Karpas-422 (cell line): ENCODE data around the gene KCNK4. TPM values are rescaled to one million over a fixed set of nuclear protein-coding genes. Genes with fewer than 3 reads are reported as not detected.

Experiments
- DNase-seq: peaks from one replicate; pipeline ENCODE4 v3.0.0-alpha.2; 2015
- H2AFZ ChIP-seq: fragments of 200-600 bp; sonication (generic); 2 replicates; pipeline ENCODE4 v1.6.1; 2014; ENCODE audit warnings: antibody characterized with exemption, low read length, mixed read lengths
- H3K27ac ChIP-seq: fragments of 200-600 bp; sonication (generic); 2 replicates; pipeline ENCODE4 v1.5.1; 2014; ENCODE audit warnings: mild to moderate bottlenecking, low read length, moderate library complexity
- H3K27me3 ChIP-seq: fragments of 200-600 bp; sonication (generic); 2 replicates; pipeline ENCODE4 v1.6.1; 2014; ENCODE audit warnings: low read length, mixed read lengths
- H3K36me3 ChIP-seq: fragments of 200-600 bp; sonication (generic); 2 replicates; pipeline ENCODE4 v1.6.1; 2014; ENCODE audit warnings: low read length, mixed read lengths; ENCODE audit not compliant: insufficient read depth
- H3K4me1 ChIP-seq: fragments of 200-600 bp; sonication (generic); 2 replicates; pipeline ENCODE4 v1.6.1; 2014; ENCODE audit warnings: mild to moderate bottlenecking, low read length, mixed read lengths
- H3K4me2 ChIP-seq: fragments of 200-600 bp; sonication (generic); 2 replicates; pipeline ENCODE4 v1.6.1; 2014; ENCODE audit warnings: low read length, low read depth, mild to moderate bottlenecking; ENCODE audit not compliant: poor library complexity, severe bottlenecking
- H3K4me3 ChIP-seq: fragments of 200-600 bp; sonication (generic); 2 replicates; pipeline ENCODE4 v1.5.1; 2014; ENCODE audit warnings: mild to moderate bottlenecking, antibody characterized with exemption, low read length, mixed read lengths
- H3K79me2 ChIP-seq: fragments of 200-600 bp; sonication (generic); 2 replicates; pipeline ENCODE4 v1.6.1; 2014; ENCODE audit warnings: mild to moderate bottlenecking, low read length, mixed read lengths
- H3K9ac ChIP-seq: fragments of 200-600 bp; sonication (generic); 2 replicates; pipeline ENCODE4 v1.6.0; 2014; ENCODE audit warnings: low read length
- H3K9me2 ChIP-seq: fragments of 200-600 bp; sonication (generic), shearing (Covaris generic); replicated peaks from 2 replicates; pipeline ENCODE4 v1.6.0; 2014; ENCODE audit warnings: mild to moderate bottlenecking, low read length, moderate library complexity; ENCODE audit not compliant: insufficient read depth
- H3K9me3 ChIP-seq: fragments of 300-700, 200-600 bp; sonication (generic); 2 replicates; pipeline ENCODE4 v1.6.1; 2014; ENCODE audit warnings: low read length, mixed read lengths
- H4K20me1 ChIP-seq: fragments of 200-600 bp; sonication (generic); 2 replicates; pipeline ENCODE4 v1.6.1; 2014; ENCODE audit warnings: mild to moderate bottlenecking, antibody characterized with exemption, low read length, low read depth; ENCODE audit not compliant: insufficient read depth
- total RNA-seq: library from RNA; depleted of rRNA; stranded (reverse); fragments of >200 nt; shearing (Covaris generic); gene quantifications from 2 replicates; pipeline ENCODE4 v1.2.3, GENCODE V29; 2014; ENCODE audit warnings: low replicate concordance

KCNK4 gene
- total RNA-seq, 1 experiment from 2014 or later, result not detected

GRCh38 chr11:64256300-64256699 is 34.8 kb upstream of the KCNK4 start:
- no peaks in the 10 kb centered on the region for H3K9me2 ChIP-seq

GRCh38 chr11:64258356-64258755 is 32.7 kb upstream of the KCNK4 start:
- H3K79me2 ChIP-seq, result no peaks in the 10 kb centered on the region
- no peak for DNase-seq
- H3K27ac ChIP-seq, result no peak overlapping the region
- H3K27me3 ChIP-seq, result no peaks in the 10 kb centered on the region
- H3K4me2 ChIP-seq, result no peak overlapping the region
- no peaks in the 10 kb centered on the region for H4K20me1 ChIP-seq
- H3K4me1 ChIP-seq, result peaks cover 2% of the 10 kb centered on the region; the same call in 1 of the 2 replicates
- no peak overlapping the region for H3K9ac ChIP-seq
- no peaks in the 10 kb centered on the region for H3K9me3 ChIP-seq
- no peak overlapping the region for H3K4me3 ChIP-seq
- H2AFZ ChIP-seq, result no peak overlapping the region
- H3K36me3 ChIP-seq, result no peaks in the 10 kb centered on the region
- H3K9me2 ChIP-seq, result no peaks in the 10 kb centered on the region

More at GRCh38 chr11:64256300-64256699, 34.8 kb upstream of the KCNK4 start:
- no peak for DNase-seq
- Histone ChIP-seq H3K36me3 (no peaks in the 10 kb centered on the region), H2AFZ (no peak overlapping the region), H3K4me3 (no peak overlapping the region), H3K27ac (no peak overlapping the region), H3K27me3 (no peaks in the 10 kb centered on the region), H3K9ac (no peak overlapping the region), H3K79me2 (peaks cover 7% of the 10 kb centered on the region; the same call in 1 of the 2 replicates), H3K9me3 (no peaks in the 10 kb centered on the region), H3K4me2 (no peak overlapping the region), H3K4me1 (peaks cover 20% of the 10 kb centered on the region), H4K20me1 (no peaks in the 10 kb centered on the region)

- no peaks in the 10 kb centered on the region for H4K20me1 ChIP-seq
- no peaks in the 10 kb centered on the region for H3K4me1 ChIP-seq
- no peaks in the 10 kb centered on the region for H3K9me2 ChIP-seq
- DNase-seq, result no peak
- no peaks in the 10 kb centered on the region for H3K36me3 ChIP-seq
- no peak overlapping the region for H3K9ac ChIP-seq
- H3K4me2 ChIP-seq, result no peak overlapping the region
- no peaks in the 10 kb centered on the region for H3K27me3 ChIP-seq
- no peak overlapping the region for H3K4me3 ChIP-seq
- no peaks in the 10 kb centered on the region for H3K79me2 ChIP-seq
- H3K9me3 ChIP-seq, result no peaks in the 10 kb centered on the region
- no peak overlapping the region for H2AFZ ChIP-seq
- no peak overlapping the region for H3K27ac ChIP-seq
These were observed 32.1 kb upstream of the KCNK4 start for GRCh38 chr11:64258946-64259532.

DNA sequence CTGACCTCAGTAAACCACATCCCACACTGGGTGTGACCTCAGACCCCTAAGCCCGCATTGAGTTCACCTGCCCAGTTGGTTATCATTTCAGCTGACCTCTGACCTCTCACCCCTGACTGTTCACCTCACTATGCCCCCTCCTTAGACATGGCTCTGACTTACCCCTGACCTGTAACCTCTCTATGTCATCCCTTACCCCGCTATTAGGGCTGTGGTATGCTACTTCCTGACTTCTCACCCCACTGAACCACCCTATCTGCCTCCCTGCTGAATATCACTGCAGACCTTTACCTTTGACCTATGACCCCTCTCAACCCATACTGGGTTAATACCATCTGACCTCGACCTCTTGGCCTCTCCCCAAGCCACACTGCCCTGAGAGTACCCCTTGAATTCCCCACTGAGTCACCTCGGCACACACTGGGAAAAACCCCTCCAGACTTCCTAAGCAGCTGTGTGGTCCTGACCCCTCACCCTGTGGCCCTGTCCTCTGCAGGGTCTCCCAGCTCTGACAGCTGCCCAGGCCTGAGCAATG is 31.5 kb upstream of the KCNK4 start:
- Histone ChIP-seq H3K9me2 (no peaks in the 10 kb centered on the region), H3K9ac (no peak overlapping the region), H3K27me3 (no peaks in the 10 kb centered on the region), H3K4me2 (no peak overlapping the region), H2AFZ (no peak overlapping the region), H4K20me1 (no peaks in the 10 kb centered on the region), H3K4me1 (no peaks in the 10 kb centered on the region), H3K4me3 (no peak overlapping the region), H3K27ac (no peak overlapping the region), H3K79me2 (no peaks in the 10 kb centered on the region), H3K36me3 (no peaks in the 10 kb centered on the region), H3K9me3 (no peaks in the 10 kb centered on the region)
- no peak for DNase-seq

GRCh38 chr11:64260147-64260708 is 30.9 kb upstream of the KCNK4 start:
- Histone ChIP-seq H3K36me3 (no peaks in the 10 kb centered on the region), H3K27ac (no peak overlapping the region), H3K4me1 (peaks cover 3% of the 10 kb centered on the region), H2AFZ (no peak overlapping the region), H3K79me2 (no peaks in the 10 kb centered on the region), H3K4me2 (no peak overlapping the region), H3K9me2 (no peaks in the 10 kb centered on the region), H3K27me3 (no peaks in the 10 kb centered on the region), H3K9ac (no peak overlapping the region), H4K20me1 (no peaks in the 10 kb centered on the region), H3K4me3 (no peak overlapping the region), H3K9me3 (no peaks in the 10 kb centered on the region)
- DNase-seq, result no peak

- Histone ChIP-seq H3K9me3 (no peaks in the 10 kb centered on the region), H2AFZ (no peak overlapping the region), H3K9ac (no peak overlapping the region), H3K4me2 (no peak overlapping the region), H3K9me2 (no peaks in the 10 kb centered on the region), H3K79me2 (no peaks in the 10 kb centered on the region), H3K27me3 (no peaks in the 10 kb centered on the region), H3K36me3 (no peaks in the 10 kb centered on the region), H3K27ac (no peak overlapping the region), H4K20me1 (no peaks in the 10 kb centered on the region), H3K4me1 (peaks cover 9% of the 10 kb centered on the region), H3K4me3 (no peak overlapping the region)
- DNase-seq, result no peak
These were observed 29.5 kb upstream of the KCNK4 start for GRCh38 chr11:64261556-64262080.

- Histone ChIP-seq H3K4me2 (no peak overlapping the region), H3K4me1 (peaks cover 9% of the 10 kb centered on the region), H2AFZ (no peak overlapping the region), H4K20me1 (no peaks in the 10 kb centered on the region), H3K36me3 (no peaks in the 10 kb centered on the region), H3K9me3 (no peaks in the 10 kb centered on the region), H3K27ac (no peak overlapping the region), H3K79me2 (no peaks in the 10 kb centered on the region), H3K9ac (no peak overlapping the region), H3K9me2 (no peaks in the 10 kb centered on the region), H3K4me3 (no peak overlapping the region), H3K27me3 (no peaks in the 10 kb centered on the region)
- no peak for DNase-seq
These were observed 28.7 kb upstream of the KCNK4 start for GRCh38 chr11:64262271-64263002.
